GM18507 (cell line): ENCODE measurements around the gene FAM9A.

Experiments
- DNase-seq: peaks from one replicate; pipeline ENCODE4 v3.0.0; 2011; ENCODE audit warnings: low read depth; ENCODE audit not compliant: insufficient read length; ENCODE audit errors: extremely low spot score
- FAIRE-seq: peaks from 2 replicates; lab custom pipeline; 2011; peaks lifted over from hg19 to GRCh38; lab: Jason Lieb, UNC

Gene FAM9A

GRCh38 chrX:8801041-8801599 lies at the start of gene FAM9A:
FAM9A (minus strand) TSS chrX:8801383; CDS start chrX:8800171, 1,212 bp downstream.
- FAIRE-seq (no peak), DNase-seq (no peak)

- FAIRE-seq (no peak), DNase-seq (no peak)
These were observed 49.3 kb upstream of the FAM9A start for GRCh38 chrX:8850478-8850877.

- DNase-seq (no peak), FAIRE-seq (no peak)
These were observed 48.8 kb upstream of the FAM9A start for GRCh38 chrX:8849945-8850344.

GRCh38 chrX:8849458-8849857 lies 48.3 kb upstream of the FAM9A start:
- no peak for FAIRE-seq
- DNase-seq: no peak

- DNase-seq (no peak), FAIRE-seq (no peak)
These were observed 47.7 kb upstream of the FAM9A start for GRCh38 chrX:8848911-8849310.

GRCh38 chrX:8848441-8848840 lies 47.3 kb upstream of the FAM9A start:
- no peak for FAIRE-seq
- no peak for DNase-seq

- DNase-seq (no peak), FAIRE-seq (no peak)
These were observed 46.2 kb upstream of the FAM9A start for GRCh38 chrX:8847360-8847759.

GRCh38 chrX:8846266-8846665 lies 45.1 kb upstream of the FAM9A start:
- no peak for FAIRE-seq

GRCh38 chrX:8845469-8845868 lies 44.3 kb upstream of the FAM9A start:
- FAIRE-seq: no peak

More at GRCh38 chrX:8846266-8846665, 45.1 kb upstream of the FAM9A start:
- no peak for DNase-seq

GRCh38 chrX:8845060-8845459 lies 43.9 kb upstream of the FAM9A start:
- FAIRE-seq (no peak), DNase-seq (no peak)

More at GRCh38 chrX:8845469-8845868, 44.3 kb upstream of the FAM9A start:
- DNase-seq: no peak

GRCh38 chrX:8844157-8844556 lies 43.0 kb upstream of the FAM9A start:
- no peak for FAIRE-seq

GRCh38 chrX:8841911-8842310 lies 40.7 kb upstream of the FAM9A start:
- DNase-seq (no peak), FAIRE-seq (no peak)

More at GRCh38 chrX:8844157-8844556, 43.0 kb upstream of the FAM9A start:
- no peak for DNase-seq

- FAIRE-seq (no peak), DNase-seq (no peak)
These were observed 33.2 kb upstream of the FAM9A start for GRCh38 chrX:8834392-8834791.

GRCh38 chrX:8832582-8833378 lies 31.6 kb upstream of the FAM9A start:
- no peak for FAIRE-seq

GRCh38 chrX:8823698-8824097 lies 22.5 kb upstream of the FAM9A start:
- no peak for DNase-seq
- no peak for FAIRE-seq

More at GRCh38 chrX:8832582-8833378, 31.6 kb upstream of the FAM9A start:
- DNase-seq: no peak

- FAIRE-seq (no peak), DNase-seq (no peak)
These were observed 20.8 kb upstream of the FAM9A start for GRCh38 chrX:8822002-8822401.

GRCh38 chrX:8820910-8821527 lies 19.8 kb upstream of the FAM9A start:
- DNase-seq (no peak), FAIRE-seq (no peak)

GRCh38 chrX:8815460-8816065 lies 14.4 kb upstream of the FAM9A start:
- peak; percentile 78 for FAIRE-seq
- DNase-seq: no peak

GRCh38 chrX:8813036-8813435 lies 11.9 kb upstream of the FAM9A start:
- no peak for DNase-seq
- no peak for FAIRE-seq

GRCh38 chrX:8811611-8812010 lies 10.4 kb upstream of the FAM9A start:
- DNase-seq: no peak
- no peak for FAIRE-seq
